ENCODE data around the gene NTRK3.

DNA sequence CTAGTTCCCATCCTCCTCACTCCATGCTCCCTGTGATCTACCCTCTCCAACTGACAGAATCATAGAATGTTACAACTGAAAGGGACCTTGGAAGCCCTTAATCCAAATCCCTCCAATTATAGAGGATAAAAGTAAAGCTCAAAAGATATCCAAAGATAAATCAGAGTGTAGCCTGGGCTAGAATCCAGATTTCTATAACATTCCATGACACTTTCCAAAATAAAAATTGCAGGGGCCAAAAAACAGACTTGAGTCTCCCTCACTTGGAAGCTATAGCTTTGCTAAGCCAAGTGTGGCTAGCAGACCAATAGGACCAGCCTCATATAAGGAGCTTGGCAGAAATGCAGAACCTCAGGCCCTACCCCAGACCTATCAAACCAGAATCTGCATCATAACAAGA, 148.1 kb downstream of the NTRK3 start:
- TF ChIP-seq, protein P1, sequence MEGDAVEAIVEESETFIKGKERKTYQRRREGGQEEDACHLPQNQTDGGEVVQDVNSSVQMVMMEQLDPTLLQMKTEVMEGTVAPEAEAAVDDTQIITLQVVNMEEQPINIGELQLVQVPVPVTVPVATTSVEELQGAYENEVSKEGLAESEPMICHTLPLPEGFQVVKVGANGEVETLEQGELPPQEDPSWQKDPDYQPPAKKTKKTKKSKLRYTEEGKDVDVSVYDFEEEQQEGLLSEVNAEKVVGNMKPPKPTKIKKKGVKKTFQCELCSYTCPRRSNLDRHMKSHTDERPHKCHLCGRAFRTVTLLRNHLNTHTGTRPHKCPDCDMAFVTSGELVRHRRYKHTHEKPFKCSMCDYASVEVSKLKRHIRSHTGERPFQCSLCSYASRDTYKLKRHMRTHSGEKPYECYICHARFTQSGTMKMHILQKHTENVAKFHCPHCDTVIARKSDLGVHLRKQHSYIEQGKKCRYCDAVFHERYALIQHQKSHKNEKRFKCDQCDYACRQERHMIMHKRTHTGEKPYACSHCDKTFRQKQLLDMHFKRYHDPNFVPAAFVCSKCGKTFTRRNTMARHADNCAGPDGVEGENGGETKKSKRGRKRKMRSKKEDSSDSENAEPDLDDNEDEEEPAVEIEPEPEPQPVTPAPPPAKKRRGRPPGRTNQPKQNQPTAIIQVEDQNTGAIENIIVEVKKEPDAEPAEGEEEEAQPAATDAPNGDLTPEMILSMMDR (optimal IDR thresholded peaks at IDR 0.05 in 1 of 3, IDR thresholded peaks at IDR 0.05 in 1 of 3, conservative IDR thresholded peaks at IDR 0.05 in 1 of 3; ENCODE audit: extremely low read depth in 1 of 3, insufficient read depth in 2 of 3, low read length in 3 of 3) = no peak
- no peak for TF ChIP-seq EZH2 (IDR thresholded peaks at IDR 0.05; ENCODE audit: low read length)
